ENCODE data around the gene HMX1.

The HMX1 gene

GRCh38 chr4:8840816-8841455 is 30.7 kb downstream of the HMX1 start:
- DNase-seq (ENCODE audit: low read depth in 2 of 2), result no peak

GRCh38 chr4:8840006-8840793 is 31.4 kb downstream of the HMX1 start:
- no peak for DNase-seq (ENCODE audit: low read depth in 2 of 2)

- DNase-seq (ENCODE audit: low read depth in 2 of 2), result no peak
These were observed 32.6 kb downstream of the HMX1 start for GRCh38 chr4:8838961-8839431.

DNA sequence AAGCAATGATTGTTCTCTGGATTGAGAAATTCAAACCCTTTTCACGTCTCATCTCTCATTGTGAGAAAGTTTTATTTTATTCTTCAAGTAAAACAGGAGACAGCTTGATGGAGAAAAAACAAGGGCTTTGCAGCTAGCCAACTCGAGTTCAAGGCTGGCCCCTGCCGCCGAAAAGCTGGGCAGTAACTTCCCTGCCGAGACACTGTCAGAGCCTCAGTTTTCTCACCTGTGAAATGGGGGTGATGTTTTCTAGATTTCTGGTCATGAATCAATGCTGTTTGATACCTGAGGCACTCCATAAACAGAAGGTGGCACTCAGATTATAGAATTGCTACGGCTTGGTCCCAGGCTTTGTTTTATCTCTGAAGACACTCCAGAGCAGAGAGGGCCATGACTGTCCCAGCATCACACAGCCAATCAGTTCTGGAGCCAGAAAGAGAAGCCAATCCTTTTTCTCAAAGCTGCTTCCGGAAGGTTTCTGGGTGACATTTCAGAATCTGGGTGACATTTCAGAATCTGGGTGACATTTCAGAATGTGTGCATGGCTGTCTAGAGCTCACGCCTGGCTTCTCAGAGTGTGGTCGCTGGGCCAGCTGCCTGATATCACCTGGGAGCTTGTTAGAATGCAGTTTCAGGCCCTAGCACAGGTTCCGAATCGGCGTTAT is 33.2 kb downstream of the HMX1 start:
- no peak for DNase-seq (ENCODE audit: low read depth in 2 of 2)

GRCh38 chr4:8837181-8837841 is 34.3 kb downstream of the HMX1 start:
- no peak for DNase-seq (ENCODE audit: low read depth in 2 of 2)

DNA sequence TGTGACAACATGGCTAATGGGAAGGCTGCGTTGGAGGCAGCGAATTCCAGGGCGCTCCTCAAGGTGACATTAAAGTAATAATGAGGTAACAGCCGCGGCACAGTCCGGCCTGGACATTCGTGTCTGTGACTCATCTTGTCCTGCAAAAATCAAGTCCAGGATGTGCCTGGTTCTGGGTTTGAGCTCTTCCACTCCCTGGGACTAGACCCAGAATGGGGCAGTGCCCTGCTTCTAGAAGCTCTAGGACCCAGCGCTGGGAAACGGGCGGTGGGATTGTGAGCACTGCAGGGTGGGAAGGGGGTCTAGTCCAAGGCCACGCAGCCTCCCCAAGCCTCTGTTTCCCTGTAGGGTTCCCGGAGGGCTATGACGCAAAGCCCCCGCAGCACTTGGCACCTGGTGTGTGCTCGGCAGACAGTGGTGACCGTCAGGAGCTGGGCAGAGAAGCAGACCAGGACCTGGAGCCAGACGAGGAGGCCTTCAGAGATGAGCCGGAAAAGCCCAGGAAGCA is 34.9 kb downstream of the HMX1 start:
- no peak for DNase-seq (ENCODE audit: low read depth in 2 of 2)

GRCh38 chr4:8835521-8836365 is 35.9 kb downstream of the HMX1 start:
- DNase-seq (ENCODE audit: low read depth in 2 of 2), result no peak

DNA sequence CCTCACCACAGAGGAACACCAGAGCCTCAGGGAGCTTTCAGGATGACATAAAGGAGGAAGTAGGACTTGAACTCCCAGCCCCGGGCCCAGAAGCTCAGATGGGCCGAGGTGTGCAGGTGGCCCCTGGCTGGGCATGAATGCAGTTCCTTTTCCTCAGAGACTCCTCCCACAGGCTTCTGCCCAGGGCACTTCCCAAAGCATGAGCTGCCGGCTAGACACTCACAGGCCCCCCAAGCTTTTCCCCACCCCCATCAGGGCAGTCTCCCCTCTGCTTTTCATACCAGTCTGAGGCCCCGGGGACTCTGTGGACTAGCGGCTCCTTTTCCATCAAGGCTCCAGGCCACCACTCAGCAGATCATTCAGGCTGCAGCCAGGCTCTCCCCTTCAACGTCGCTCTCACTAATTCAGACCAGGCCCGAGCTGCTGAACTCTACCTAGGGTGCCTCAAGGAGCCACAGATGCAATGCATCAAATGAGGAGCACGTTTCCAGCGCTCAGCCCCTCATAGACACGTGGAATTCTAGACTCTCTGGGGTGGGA is 36.9 kb downstream of the HMX1 start:
- no peak for DNase-seq (ENCODE audit: low read depth in 2 of 2)

DNA sequence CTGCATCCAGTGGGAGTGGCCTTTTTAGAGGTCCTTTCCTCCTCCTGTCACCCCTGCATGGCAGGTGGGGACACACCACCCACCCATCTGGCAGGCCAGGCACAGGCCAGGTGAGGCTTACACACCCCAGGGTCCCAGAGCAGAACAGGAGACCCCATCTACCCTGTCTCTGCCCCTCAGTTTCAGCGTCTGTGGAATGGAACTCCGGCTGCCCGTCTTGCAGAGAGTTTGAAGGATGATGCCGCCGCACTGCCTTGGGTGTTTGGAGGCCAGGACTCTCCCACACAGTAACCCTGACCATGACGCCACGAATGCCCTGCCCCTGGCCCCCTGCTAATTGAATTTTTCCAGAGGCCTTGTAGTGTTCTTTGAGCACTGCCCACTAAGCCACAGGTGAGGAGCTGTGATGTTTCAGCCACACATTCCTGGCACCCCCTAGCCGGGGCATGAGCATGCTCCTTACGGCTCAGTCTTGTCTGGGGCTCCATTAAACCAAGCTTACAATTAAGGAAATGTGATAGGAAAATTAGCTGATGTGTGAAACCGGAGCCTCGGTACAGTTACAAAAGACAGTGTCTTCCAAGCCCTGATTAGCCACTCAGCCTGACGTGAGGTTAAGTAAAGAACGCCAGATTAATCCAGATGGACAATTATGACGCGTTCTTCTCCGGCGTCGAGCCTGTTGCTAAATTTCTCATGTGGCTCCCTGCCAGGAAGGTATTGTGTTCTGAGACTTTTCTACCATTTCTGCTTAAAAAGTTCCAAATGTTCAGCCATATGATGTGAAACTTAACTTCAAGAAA is 39.3 kb downstream of the HMX1 start:
- no peak for DNase-seq (ENCODE audit: low read depth in 2 of 2)

GRCh38 chr4:8831221-8832112 is 40.2 kb downstream of the HMX1 start:
- no peak for DNase-seq (ENCODE audit: low read depth in 2 of 2)

- DNase-seq (ENCODE audit: low read depth in 2 of 2), result no peak
These were observed 40.9 kb downstream of the HMX1 start for GRCh38 chr4:8830611-8831200.

DNA sequence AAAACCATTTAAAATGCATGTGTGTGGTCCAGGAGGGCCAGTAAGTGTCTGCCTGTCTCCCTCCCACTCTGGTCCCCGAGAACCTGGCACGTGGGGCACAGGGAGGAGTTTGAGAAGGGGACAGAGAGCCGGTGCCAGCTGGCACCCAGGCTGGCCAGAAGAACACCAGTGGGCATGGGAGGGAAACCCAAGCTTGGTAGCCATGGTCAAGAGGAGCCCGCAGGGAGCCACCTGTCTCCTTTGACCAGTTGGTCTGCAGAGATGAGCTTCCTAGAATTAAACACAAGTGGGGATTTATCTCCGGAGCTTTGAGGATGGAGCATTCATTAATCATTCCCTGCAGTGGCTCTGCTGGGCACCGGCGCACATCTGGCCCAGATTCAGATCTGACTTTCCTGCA is 41.6 kb downstream of the HMX1 start:
- DNase-seq (ENCODE audit: low read depth in 2 of 2), result no peak

GRCh38 chr4:8829584-8829983 is 42.1 kb downstream of the HMX1 start:
- DNase-seq (ENCODE audit: low read depth in 2 of 2), result no peak

GRCh38 chr4:8828869-8829268 is 42.8 kb downstream of the HMX1 start:
- no peak for DNase-seq (ENCODE audit: low read depth in 2 of 2)

DNA sequence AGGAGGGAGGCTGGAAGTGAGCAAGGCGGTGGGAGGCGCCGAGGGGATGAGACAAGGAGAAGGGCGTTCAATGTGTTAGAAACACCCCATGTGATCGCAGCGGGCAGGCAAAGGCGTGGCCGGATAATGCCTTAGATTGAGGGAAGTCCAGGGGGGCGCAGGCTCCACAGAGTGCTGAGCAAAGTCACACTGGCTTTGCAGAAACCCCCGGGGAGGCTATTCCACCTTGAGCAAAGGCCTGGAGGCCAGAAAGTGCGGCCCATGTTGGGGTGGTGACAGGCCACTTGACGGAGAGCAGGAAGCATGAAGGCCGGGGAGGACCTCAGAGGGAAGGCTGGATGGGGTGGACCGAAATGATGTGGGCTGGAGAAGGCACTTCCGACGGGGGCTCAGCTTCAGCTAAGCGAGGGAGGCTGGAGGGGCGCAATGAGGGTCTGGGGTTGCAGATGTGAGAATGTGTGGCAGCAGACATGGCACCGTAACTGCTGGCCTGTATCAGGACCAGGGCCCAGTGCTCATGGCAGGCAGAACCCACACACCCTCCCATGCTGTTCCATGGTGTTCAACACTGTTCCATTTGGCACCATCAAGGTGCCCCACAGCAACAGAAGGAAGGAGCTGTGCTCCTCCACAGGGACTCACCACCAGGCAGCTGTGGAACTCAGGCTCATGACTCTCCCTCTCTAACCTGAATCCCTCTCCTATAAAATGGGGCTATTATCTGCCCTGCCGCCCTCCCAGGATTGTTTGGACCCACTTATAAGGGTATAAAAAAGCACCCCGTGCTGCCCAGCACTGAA is 50.3 kb downstream of the HMX1 start:
- no peak for DNase-seq (ENCODE audit: low read depth in 2 of 2)

GRCh38 chr4:8820178-8821102 is 51.2 kb downstream of the HMX1 start:
- no peak for DNase-seq (ENCODE audit: low read depth in 2 of 2)

All from stimulated activated CD8-positive, alpha-beta memory T cell treated with anti-CD3 and anti-CD28 coated beads, Interleukin-2, amount 100 ng/mL, for 1 hour (primary cell).